HL-60 (cell line): ENCODE measurements around the gene CINP.
A peak's percentile ranks its signal among the peaks of the same experiment; 100 is the strongest.

Experiments used
- GABPA ChIP-seq: IDR thresholded peaks from 2 replicates; pipeline ENCODE4 v1.6.1; 2012; ENCODE audit warnings: low read depth
- POLR2AphosphoS5 ChIP-seq: IDR thresholded peaks from 2 replicates; pipeline ENCODE4 v1.6.1; 2012; ENCODE audit warnings: low read depth
- SPI1 ChIP-seq: IDR thresholded peaks from 2 replicates; pipeline ENCODE4 v1.6.1; 2012; ENCODE audit warnings: low read depth, mild to moderate bottlenecking, borderline replicate concordance
- TF ChIP-seq, protein P1 (sequence below): IDR thresholded peaks from one replicate; pipeline ENCODE4 v1.5.1; 2011; ENCODE audit warnings: low read length, control low read depth, inconsistent platforms; ENCODE audit not compliant: insufficient read depth
- TF ChIP-seq, protein P2 (sequence below): IDR thresholded peaks from 2 replicates; pipeline ENCODE4 v1.6.1; 2012; ENCODE audit warnings: low read depth; ENCODE audit not compliant: insufficient replicate concordance

DNA sequence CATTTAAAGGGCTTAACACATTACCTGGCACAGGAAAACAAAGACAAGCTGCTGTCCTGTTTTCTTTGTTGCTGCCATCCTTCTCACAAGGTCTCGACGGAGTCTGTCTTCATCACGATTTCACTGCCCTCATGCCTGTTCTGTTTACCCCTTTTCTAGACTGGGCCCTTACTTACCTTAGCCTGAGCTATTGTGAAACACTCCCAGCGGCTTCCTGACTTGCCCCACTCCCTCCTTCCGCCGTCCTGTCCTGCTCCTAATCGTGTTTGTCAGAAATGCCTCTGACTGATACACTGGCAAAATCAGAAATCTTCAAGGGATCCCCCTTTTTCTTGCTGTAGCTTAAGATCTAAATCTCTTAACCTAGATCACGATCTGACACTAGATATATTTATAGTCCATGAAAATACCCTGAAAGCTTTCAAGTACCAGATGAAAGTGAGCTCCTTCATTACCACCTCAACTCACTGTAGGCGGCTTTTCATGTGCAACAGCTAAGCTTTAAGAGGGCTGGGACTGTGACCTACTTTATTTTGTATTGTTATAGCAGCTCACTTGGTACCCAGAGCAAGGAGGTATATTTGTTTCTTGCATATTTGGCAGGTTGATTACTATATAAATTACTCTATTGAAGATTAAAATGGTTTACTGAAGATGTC lies 32.2 kb upstream of the CINP start:
- TF ChIP-seq, protein P1, sequence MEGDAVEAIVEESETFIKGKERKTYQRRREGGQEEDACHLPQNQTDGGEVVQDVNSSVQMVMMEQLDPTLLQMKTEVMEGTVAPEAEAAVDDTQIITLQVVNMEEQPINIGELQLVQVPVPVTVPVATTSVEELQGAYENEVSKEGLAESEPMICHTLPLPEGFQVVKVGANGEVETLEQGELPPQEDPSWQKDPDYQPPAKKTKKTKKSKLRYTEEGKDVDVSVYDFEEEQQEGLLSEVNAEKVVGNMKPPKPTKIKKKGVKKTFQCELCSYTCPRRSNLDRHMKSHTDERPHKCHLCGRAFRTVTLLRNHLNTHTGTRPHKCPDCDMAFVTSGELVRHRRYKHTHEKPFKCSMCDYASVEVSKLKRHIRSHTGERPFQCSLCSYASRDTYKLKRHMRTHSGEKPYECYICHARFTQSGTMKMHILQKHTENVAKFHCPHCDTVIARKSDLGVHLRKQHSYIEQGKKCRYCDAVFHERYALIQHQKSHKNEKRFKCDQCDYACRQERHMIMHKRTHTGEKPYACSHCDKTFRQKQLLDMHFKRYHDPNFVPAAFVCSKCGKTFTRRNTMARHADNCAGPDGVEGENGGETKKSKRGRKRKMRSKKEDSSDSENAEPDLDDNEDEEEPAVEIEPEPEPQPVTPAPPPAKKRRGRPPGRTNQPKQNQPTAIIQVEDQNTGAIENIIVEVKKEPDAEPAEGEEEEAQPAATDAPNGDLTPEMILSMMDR, result no peak
- TF ChIP-seq, protein P2, sequence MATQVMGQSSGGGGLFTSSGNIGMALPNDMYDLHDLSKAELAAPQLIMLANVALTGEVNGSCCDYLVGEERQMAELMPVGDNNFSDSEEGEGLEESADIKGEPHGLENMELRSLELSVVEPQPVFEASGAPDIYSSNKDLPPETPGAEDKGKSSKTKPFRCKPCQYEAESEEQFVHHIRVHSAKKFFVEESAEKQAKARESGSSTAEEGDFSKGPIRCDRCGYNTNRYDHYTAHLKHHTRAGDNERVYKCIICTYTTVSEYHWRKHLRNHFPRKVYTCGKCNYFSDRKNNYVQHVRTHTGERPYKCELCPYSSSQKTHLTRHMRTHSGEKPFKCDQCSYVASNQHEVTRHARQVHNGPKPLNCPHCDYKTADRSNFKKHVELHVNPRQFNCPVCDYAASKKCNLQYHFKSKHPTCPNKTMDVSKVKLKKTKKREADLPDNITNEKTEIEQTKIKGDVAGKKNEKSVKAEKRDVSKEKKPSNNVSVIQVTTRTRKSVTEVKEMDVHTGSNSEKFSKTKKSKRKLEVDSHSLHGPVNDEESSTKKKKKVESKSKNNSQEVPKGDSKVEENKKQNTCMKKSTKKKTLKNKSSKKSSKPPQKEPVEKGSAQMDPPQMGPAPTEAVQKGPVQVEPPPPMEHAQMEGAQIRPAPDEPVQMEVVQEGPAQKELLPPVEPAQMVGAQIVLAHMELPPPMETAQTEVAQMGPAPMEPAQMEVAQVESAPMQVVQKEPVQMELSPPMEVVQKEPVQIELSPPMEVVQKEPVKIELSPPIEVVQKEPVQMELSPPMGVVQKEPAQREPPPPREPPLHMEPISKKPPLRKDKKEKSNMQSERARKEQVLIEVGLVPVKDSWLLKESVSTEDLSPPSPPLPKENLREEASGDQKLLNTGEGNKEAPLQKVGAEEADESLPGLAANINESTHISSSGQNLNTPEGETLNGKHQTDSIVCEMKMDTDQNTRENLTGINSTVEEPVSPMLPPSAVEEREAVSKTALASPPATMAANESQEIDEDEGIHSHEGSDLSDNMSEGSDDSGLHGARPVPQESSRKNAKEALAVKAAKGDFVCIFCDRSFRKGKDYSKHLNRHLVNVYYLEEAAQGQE, result peak; percentile 31
- TF ChIP-seq POLR2AphosphoS5 (peak; percentile 52; the same call in 1 of the 2 replicates), GABPA (no peak), SPI1 (no peak)
